GM18498 (cell line): ENCODE data around the gene CRYGD.
"Not testable (repeated sequence)": the region's sequence is repeated elsewhere in the genome, so short reads cannot be mapped to it uniquely, and the experiment has no call there.

Source experiments
- ATAC-seq: cut with Tn5 transposase; IDR thresholded peaks from one replicate; pipeline ENCODE4 v1.9.1; 2021; ENCODE audit warnings: mild to moderate bottlenecking, moderate library complexity; ENCODE audit not compliant: unreplicated experiment

The CRYGD gene

DNA sequence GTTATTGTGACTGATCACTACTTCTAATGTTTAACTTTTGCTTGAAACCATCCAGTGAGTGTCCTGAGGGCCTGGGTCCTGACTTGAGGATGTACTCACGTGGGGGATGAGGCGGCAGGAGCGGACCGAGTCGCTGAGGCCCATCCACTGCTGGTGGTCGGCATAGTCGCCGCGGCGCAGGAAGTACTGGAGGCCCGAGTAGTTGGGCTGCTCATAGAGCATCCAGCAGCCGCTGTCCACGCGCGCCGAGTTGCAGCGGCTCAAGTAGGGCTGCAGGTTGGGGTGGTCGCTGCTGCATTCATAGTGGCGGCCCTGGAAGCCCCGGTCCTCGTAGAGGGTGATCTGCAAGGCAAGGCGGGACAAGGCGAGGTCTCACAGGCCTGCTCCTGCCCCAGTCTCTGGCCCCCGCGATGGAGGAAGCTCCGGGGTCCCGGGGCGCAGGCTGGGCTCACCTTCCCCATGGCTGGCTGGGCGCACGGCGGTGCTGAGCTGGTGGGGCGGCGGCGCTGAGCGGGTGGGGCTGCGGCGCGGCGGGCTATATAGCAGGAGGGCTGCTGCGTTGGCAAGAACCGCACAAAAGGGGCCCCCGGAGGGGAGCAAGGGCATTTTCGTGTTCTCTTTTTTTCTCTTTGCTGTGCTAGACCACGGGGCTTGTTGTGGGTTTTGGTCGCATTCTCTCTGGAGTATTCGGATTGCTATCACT lies at the start of gene CRYGD:
CRYGD (minus strand) TSS at position 512 of the 703 bp plus-strand sequence; CDS start at position 461, 51 bp downstream.
- not testable (repeated sequence) for ATAC-seq

DNA sequence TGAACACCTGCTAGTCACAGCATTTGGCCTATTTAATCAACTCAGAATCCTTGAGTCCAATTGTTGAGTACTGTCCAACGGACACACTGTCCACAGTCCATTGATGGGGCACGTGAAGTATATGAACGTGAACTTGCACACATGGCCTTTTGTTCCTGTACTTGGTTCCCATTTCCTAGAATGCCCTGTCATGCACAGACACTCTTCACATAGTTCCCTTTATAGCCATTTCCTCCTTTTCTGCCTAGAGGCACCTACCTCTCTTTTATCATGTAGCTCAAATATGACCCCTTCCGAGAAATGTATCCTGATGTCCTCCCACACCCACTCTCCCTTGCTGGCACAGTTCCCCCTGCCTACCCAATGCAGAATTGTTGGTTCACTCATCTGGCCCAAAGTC lies 47.8 kb upstream of the CRYGD start:
- no peak for ATAC-seq

DNA sequence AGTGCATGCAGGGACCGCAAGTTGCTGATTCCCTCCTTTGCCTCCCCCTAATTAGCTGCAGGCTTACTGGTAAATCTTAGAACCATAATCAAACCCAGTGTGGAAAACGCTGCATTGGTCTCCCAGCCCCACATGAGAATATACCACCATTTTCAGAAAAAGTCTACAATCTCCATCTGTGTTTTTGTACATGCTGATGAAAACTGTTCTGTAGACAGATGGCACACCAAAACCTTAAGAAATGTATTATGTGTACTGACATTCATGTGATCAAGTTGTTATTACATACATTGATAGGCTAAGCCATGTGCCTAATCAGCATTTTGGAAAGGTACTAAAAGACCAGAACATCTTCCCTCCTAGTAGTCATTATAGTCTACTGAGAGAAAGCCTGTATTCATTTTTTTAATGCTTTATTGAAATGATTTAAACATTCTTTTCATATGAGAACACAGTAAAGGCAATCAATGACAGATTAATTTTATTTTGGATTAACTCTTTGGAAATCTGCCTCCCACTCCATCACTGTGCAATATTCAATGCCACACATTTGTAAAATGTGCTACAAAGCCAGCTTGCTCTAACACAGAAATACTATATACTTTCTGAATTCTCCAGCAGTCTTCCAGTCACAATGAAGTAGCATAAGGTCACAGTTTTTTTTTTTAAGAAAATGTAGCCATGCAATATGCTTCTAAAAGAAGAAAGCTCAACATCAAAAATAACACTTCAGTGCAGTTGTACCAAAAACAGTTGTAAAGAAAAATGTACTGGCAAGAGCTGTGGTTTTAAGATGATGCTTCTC lies 40.8 kb upstream of the CRYGD start:
- ATAC-seq: no peak

DNA sequence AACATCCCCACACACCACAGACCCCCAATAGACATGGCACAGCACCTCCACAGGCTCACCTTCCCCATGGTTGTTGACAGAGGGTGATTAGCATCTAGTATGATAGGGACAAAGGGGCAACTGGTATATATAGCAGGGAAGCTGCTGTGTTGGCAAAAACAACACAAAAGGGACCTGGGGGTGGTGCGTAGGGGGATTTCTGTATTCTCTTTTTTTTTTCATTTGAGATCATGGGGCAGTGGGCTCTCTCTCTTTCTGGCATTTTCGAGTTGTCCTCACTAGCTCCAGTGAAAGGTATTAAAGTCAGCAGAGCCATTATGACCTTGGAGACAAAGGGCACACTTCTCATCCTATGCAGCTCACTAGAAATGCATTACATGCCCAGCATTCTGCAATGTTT lies 39.2 kb upstream of the CRYGD start, which contains the start of gene CRYGA:
CRYGA (minus strand) TSS at position 101 of the 400 bp plus-strand sequence; CDS start at position 68, 33 bp downstream.
- no peak for ATAC-seq

DNA sequence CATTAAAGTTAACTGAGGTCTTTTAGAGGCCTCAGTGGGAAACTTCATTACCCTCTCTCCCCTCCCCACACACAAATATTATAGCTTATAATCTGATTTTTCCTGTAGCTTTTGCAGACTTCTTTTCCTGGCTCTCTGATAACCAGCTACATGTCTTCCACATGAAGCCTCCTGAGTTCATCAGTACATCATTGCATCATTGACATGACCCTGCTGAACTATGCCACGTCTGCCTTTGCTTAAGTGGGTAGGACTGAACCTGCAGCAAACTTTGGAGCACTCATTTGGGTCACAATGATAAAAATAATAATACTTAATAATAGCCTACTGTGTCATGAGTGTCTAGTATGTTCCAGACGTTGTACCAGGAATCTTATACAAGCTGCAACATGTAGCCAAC lies 32.1 kb upstream of the CRYGD start:
- no peak for ATAC-seq

DNA sequence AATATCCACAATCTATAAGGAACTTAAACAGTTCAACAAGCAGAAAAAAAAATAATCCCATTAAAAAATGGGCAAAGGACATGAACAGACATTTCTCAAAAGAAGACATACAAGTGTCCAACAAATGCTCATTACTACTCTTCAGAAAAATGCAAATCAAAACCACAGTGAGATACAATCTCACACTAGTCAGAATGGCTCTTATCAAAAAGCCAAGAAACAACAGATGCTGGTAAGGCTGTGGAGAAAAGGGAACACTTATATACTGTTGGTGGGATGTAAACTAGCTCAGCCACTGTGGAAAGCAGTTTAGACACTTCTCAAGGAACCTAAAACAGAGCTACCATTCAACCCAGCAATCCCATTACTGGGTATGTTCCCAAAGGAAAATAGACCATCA lies 28.8 kb upstream of the CRYGD start:
- no peak for ATAC-seq

DNA sequence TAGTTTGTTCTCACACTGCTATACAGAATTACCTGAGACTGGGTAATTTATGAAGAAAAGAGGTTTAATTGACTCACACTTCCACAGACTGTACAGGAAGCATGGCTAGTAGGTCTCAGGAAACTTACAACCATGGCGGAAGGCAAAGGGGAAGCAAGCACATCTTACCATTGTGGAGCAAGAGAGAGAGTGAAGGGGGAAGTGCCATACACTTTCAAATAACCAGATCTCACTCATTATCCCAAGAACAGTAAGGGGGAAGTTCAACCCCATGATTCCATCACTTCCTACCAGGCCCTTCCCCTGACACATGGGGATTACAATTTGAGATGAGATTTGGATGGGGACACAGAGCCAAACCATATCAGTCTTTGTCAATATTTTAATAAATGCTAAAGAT lies 26.6 kb upstream of the CRYGD start:
- no peak for ATAC-seq

DNA sequence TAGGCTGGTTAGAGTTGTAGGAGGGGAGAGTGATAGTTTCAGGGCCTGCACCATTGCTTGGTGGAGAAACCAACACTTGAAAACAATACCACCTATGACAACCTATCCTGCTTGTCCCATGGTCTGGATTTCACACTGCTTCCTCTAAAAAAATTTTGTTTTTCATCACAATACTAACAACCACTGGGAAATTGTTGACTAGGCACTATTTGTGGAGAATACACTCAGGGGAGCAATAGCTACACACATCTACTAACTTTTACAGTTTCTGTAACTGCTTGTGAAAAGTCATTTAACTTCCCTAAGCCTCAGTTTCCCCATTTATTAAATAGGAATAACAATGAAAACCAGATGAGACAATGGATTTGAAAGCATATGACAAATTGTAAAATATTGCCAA lies 25.8 kb upstream of the CRYGD start:
- no peak for ATAC-seq

DNA sequence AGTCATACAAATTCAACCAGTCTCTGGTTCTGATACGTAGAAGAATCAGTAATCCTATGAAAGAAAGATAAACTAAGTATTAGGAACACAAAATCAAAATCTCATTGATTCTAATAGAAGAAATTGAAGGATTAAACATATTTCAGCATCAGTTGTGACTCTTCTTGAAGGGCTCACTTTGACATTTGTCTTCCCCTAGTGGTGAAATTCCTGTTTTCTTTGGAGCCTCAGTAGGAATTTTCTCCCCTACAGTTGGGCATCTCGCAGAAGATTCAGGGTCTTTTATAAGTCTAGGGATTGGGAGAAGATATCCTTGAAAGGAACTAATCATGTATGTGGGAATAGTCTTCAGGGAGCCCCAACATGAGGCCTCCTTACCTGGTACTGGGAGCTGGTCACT lies 24.5 kb upstream of the CRYGD start:
- ATAC-seq: no peak

DNA sequence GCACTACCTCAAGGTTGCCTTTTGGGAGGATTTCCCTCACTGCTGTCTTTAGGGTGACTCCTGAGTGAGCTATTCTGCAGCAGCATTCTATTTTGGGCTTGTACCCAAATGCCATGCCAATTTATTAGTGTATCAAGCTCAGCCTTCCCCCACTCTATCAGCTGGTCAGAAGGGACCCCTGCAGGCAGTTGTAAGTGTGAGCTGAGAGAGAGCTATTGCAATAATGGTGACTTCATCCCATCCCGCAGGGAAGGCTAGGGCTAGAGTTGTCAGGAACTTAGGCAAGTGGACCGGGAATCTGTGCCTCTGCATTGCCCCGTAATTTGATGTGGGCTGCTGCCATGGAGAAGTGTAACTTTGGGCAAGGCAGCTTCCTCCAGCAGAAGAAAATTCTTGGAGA lies 23.4 kb upstream of the CRYGD start:
- no peak for ATAC-seq

DNA sequence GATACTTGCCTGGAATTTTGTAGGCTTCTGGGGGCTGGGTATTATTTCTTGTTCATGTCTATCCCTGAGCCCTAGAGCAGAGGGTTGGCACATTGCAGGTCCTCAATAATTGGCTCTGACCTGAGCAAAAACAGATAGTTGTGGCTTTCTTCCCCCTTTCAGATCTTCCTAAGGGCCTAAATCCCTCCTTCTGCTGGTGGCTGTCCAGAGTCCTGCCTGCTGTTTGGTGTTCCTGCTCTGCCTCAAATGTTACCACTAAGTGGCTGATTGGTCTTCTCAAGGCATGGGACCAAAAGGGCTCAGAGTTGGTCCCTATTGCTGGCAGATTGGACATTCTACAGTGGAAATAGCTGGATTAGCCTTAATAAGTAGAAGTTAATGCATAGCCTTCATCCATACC lies 22.7 kb upstream of the CRYGD start:
- no peak for ATAC-seq

DNA sequence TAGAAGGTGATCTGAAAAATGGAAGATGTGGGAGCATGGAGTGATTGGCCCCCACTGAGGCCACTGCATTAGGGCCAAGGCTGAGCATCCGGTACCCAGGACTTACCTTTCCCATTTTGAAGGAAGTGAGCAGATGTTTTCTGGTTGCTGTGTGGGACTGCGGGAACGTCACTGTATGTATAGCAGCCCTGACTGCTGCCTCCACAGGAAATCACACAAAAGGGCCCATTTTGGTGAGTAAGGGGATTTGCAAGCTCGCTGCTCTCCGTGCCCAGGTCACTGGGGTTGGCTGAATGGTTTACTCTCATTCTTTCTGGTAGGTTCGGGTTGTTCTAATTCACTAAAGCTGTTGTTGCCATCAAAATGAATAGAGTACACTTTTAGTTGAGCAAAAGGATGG lies 21.7 kb upstream of the CRYGD start, which contains the start of gene CRYGB:
CRYGB (minus strand) TSS at position 153 of the 400 bp plus-strand sequence; CDS start at position 115, 38 bp downstream.
- ATAC-seq: no peak

DNA sequence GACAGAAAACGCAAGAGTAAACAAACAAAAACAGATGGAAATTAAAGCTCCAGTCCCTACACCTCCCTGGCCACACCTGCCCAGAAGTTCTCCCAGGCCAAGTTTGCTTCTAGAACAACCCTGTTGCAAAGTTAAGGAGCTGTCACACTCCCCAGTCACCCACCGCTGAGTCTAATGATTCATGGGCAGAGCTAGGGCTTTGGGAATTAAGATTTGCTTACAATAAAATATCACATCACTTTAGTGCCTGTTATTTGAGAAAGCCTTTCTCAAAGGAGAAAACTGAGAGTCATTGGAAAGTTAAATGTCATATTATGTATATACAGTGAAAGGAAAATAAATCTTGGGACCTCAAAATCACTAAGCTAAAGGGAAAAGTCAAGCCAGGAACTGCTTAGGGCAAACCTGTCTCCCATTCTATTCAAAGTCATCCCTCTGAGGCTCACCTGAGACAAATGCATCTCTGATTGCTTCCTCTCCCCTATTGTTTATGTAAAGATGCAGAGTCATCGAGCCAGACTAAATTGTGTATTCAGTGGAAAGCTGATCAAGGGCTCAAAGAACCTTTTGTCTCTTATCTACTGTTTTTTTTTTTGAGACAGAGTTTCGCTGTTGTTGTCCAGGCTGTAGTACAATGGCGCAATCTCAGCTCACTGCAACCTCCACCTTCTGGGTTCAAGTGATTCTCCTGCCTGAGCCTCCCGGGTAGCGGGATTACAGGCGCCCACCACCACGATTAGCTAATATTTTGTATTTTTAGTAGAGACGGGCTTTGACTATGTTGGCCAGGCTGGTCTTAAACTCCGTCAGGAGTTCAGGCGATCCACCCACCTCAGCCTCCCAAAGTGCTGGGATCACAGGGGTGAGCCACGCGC lies 18.8 kb upstream of the CRYGD start:
- no peak for ATAC-seq

DNA sequence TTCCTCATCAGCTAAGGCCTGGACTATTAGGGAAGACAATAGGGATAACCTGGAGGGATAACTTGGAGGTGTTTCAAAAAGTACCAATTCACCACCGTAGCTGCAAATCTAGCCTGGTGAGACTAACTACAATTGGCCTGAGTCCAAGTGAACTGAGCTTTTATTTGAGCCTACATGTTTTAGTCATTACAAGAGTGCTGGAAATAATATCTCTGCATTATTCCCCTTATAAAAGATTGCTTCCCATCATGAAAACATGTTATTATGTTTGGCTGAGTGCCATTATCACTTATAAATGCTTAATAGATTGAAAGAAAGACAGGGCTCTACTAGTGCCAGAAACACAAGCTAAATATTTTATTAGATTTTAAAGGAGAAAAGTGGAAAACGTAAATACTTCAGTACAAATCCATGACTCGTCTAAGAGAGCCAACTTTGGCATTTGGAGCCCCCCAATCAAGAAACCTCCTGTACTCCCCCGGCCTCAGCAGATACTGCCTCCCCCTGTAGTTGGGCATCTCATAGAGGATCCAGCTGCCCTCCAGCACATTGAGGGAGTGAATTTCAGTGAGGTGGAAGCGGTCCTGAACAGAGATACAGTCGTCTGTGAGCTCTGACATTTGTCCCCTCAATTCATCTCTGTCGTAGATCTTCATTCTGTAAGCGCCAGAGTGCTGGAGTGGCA lies 18.1 kb upstream of the CRYGD start:
- ATAC-seq: no peak

DNA sequence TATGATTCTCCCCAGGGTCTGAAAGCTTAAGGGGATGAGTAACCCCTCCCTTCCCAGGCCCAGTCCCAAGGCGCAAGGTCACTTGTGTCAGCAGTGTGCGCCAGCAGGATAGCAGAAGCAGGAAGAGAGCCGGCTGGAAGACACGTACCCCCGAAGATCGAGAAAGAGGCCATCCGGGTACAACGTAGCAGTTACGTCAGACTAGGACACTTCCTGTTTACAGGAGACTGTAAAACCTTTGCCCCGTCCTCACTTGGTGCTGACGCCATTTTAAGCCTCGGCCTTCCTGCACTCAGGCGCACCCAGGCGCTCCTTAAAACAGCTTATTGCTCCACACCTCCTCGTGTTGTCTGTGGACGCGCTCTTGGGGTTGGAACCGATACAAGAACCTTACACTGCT lies 15.1 kb upstream of the CRYGD start:
- ATAC-seq: no peak

DNA sequence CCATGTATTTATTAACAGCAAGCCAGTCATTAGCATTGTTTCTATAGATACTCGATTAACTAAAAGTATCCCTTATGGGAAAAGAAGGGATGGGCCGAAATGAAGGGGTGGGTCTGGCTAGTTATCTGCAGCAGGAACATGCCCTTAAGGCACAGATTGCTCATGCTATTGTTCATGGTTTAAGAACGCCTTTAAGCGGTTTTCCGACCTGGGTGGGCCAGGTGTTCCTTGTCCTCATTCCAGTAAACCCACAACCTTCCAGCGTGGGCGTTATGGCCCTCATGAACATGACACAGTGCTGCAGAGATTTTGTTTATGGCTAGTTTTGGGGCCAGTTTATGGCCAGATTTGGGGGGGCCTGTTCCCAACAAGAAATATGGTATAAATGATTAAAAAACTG lies 14.0 kb upstream of the CRYGD start:
- not testable (repeated sequence) for ATAC-seq

DNA sequence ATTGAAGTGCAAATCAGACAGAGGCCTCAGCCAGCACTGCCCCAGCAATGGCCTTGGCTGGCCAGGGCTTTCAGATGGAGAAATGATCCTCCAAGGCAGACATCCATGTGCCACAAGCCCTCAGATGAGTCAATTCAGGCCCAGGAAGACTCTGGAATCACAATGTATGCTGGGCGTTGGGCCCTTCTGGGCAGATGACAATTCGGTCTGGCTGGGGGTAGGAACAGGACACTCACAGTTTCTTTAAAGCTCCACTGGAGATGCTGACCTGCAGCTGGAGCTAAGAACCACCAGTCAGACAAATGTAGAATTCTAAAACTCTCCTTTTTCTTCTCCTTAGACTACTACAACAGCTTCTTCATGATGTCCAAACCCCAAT lies 12.4 kb upstream of the CRYGD start:
- ATAC-seq: no peak

DNA sequence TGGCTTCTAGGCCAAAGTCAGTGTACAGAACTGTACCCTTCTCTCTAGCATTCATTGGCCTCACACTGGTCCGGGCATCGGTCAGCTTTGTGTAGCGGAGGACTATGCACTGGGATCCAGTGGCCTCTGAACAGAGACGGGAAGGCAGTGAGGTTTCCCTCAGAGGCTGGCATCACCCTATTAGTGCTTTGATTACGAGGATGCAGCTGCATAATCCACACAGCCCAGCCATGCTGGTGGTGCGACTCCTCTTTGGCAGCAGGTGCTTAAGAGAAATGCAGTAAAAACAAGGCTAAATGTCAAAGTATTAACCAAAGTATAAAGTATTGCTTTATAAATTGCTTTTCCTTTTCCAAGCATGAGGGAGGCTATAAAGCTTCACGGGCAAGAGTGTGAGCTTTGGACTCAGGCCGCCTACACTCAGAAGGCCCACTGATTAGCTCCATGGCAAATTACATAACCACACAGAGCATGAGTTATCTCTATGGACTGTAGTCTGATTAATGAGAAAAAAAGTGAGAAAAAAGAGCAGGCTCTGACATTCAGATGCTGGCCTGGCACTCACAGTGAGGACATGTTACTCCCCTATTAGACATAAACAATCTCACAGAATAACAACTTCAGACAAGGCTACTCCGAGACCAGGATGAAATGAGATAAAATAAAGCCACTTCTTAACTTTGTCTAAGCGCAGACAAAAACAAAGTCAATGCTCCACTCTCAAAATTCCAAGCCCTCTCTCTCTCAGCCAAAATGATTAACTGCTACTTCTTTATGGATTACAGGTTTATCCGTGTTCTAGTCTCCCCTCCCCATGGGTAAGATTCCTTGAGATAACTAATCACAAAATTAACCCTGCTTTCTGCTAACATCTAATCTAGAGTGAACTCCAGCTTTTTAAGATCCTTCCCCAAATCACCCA lies 11.7 kb upstream of the CRYGD start:
- no peak for ATAC-seq

DNA sequence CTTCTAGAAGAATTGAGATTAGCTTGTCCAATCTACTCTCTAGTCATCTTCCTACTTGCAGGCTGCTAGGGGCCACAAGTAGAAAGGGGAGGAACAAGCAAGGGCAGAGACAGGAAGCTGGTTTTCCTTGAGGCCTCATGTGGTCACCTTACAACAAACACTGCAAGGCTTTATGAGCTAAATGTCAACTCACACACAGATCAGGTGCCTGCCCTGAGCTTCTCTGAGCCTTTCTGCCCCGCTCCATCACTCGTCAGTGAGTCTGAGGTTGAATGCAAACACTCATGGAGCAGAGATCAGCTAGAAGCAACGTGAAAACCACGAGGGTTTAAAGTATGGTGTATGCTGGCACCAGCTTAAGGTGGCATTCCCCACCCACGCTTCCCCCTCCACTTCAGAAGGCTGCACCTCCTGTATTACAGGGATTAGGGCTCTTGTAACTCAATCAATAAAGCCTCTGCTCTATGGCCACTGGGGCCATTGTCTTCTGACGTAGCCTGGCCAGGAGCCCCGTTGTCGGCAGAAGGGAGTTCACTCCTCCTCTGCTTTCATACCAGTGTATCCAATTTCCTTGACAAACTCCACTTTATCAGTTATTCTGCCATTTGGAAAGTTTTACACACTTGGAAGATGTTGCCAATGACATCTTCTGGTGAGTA lies 10.7 kb upstream of the CRYGD start:
- peak; percentile 62 for ATAC-seq
